ENCODE results near the gene PHACTR2. TPM values are rescaled to one million over a fixed set of nuclear protein-coding genes. Genes with fewer than 3 reads are reported as not detected.

The PHACTR2 gene
- total and polyA plus RNA-seq, 4 donors, result 11.0 to 119 (median 43.8) TPM

GRCh38 chr6:143632894-143633293 lies 44.9 kb upstream of the PHACTR2 start:
- Histone ChIP-seq H3K36me3 (ENCODE audit: control insufficient read depth in 4 of 4, insufficient read depth in 4 of 4, low read length in 4 of 4) (no peaks in the 10 kb centered on the region), H3K27me3 (ENCODE audit: control insufficient read depth in 3 of 3, insufficient read depth in 3 of 3, low read length in 2 of 3) (no peaks in the 10 kb centered on the region), H3K27ac (ENCODE audit: low read depth in 1 of 2, low read length in 1 of 2) (no peak overlapping the region), H3K4me3 (no peak overlapping the region), H3K9me3 (ENCODE audit: control insufficient read depth in 4 of 4, insufficient read depth in 3 of 4, low read length in 3 of 4) (no peaks in the 10 kb centered on the region), H3K4me1 (ENCODE audit: control insufficient read depth in 5 of 5, insufficient read depth in 5 of 5, low read length in 5 of 5) (peaks cover 0 to 3% (median 0%) of the 10 kb centered on the region in 5 donors), H3K9ac (ENCODE audit: insufficient read depth in 1 of 2, low read length in 2 of 2) (no peak overlapping the region)
- WGBS, 2 donors, result 96 to 97% methylated on average over 4 of the region's 4 CpGs
- ATAC-seq (ENCODE audit: insufficient read depth, low FRiP score) (no peak), DNase-seq (no peak)
- TF ChIP-seq, protein P1, sequence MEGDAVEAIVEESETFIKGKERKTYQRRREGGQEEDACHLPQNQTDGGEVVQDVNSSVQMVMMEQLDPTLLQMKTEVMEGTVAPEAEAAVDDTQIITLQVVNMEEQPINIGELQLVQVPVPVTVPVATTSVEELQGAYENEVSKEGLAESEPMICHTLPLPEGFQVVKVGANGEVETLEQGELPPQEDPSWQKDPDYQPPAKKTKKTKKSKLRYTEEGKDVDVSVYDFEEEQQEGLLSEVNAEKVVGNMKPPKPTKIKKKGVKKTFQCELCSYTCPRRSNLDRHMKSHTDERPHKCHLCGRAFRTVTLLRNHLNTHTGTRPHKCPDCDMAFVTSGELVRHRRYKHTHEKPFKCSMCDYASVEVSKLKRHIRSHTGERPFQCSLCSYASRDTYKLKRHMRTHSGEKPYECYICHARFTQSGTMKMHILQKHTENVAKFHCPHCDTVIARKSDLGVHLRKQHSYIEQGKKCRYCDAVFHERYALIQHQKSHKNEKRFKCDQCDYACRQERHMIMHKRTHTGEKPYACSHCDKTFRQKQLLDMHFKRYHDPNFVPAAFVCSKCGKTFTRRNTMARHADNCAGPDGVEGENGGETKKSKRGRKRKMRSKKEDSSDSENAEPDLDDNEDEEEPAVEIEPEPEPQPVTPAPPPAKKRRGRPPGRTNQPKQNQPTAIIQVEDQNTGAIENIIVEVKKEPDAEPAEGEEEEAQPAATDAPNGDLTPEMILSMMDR (IDR thresholded peaks at IDR 0.05; ENCODE audit: control extremely low read depth, extremely low read depth), result no peak

GRCh38 chr6:143634486-143634885 lies 43.3 kb upstream of the PHACTR2 start:
- Histone ChIP-seq H3K4me3 (no peak overlapping the region), H3K4me1 (ENCODE audit: control insufficient read depth in 5 of 5, insufficient read depth in 5 of 5, low read length in 5 of 5) (peaks cover 0 to 3% (median 0%) of the 10 kb centered on the region in 5 donors), H3K27me3 (ENCODE audit: control insufficient read depth in 3 of 3, insufficient read depth in 3 of 3, low read length in 2 of 3) (no peaks in the 10 kb centered on the region), H3K9ac (ENCODE audit: insufficient read depth in 1 of 2, low read length in 2 of 2) (no peak overlapping the region), H3K27ac (ENCODE audit: low read depth in 1 of 2, low read length in 1 of 2) (no peak overlapping the region), H3K9me3 (ENCODE audit: control insufficient read depth in 4 of 4, insufficient read depth in 3 of 4, low read length in 3 of 4) (no peaks in the 10 kb centered on the region), H3K36me3 (ENCODE audit: control insufficient read depth in 4 of 4, insufficient read depth in 4 of 4, low read length in 4 of 4) (no peaks in the 10 kb centered on the region)
- DNase-seq (no peak), ATAC-seq (ENCODE audit: insufficient read depth, low FRiP score) (no peak)
- TF ChIP-seq, protein P1 (IDR thresholded peaks at IDR 0.05; ENCODE audit: control extremely low read depth, extremely low read depth), result no peak
- WGBS, 2 donors, result 62 to 74% methylated on average over 2 of the region's 2 CpGs

DNA sequence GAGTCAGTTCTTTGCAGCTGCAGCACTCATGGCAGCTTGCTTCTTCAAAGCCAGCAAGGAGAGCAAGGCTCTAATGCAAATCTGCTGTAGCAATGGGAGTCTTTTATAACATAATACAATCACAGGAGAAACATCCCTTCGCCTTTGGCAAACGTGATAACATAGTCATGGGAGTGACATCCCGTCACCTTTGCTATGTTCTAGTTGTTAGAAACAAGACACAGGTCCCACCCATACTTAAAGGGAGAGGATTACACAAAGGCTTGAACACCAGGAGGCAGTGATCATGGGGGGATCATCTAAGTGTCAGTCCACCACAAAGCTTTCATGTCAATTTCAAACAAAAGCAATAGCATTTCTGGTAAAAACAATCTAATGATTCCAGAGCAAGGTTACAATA lies 40.1 kb upstream of the PHACTR2 start:
- ATAC-seq (ENCODE audit: insufficient read depth, low FRiP score) (no peak), DNase-seq (no peak)
- Histone ChIP-seq H3K4me1 (ENCODE audit: control insufficient read depth in 5 of 5, insufficient read depth in 5 of 5, low read length in 5 of 5) (peaks cover 0 to 3% (median 0%) of the 10 kb centered on the region in 5 donors), H3K9ac (ENCODE audit: insufficient read depth in 1 of 2, low read length in 2 of 2) (no peak overlapping the region), H3K27ac (ENCODE audit: low read depth in 1 of 2, low read length in 1 of 2) (no peak overlapping the region), H3K9me3 (ENCODE audit: control insufficient read depth in 4 of 4, insufficient read depth in 3 of 4, low read length in 3 of 4) (no peaks in the 10 kb centered on the region), H3K36me3 (ENCODE audit: control insufficient read depth in 4 of 4, insufficient read depth in 4 of 4, low read length in 4 of 4) (no peaks in the 10 kb centered on the region), H3K4me3 (no peak overlapping the region), H3K27me3 (ENCODE audit: control insufficient read depth in 3 of 3, insufficient read depth in 3 of 3, low read length in 2 of 3) (no peaks in the 10 kb centered on the region)
- TF ChIP-seq, protein P1 (IDR thresholded peaks at IDR 0.05; ENCODE audit: control extremely low read depth, extremely low read depth), result no peak
- 86 to 88% methylated on average over 3 of the region's 3 CpGs for WGBS, 2 donors

DNA sequence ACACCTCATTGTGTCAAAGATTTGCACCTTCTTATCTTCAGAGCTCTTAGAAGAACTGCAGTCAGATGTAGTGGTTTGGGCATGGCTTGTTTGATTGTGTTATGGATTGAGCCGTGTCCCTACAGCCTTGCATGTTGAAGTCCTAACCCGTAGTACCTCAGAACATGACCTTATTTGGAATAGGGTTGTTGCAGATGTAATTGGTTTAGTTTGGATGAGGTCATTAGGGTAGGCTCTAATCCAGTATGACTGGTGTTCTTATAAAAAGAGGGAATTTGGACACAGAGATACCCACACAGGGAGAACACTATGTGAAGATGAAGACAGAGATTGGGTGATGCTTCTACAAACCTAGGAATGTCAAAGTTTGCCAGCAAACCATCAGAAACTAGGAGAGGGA lies 35.4 kb upstream of the PHACTR2 start:
- Histone ChIP-seq H3K9ac (ENCODE audit: insufficient read depth in 1 of 2, low read length in 2 of 2) (no peak overlapping the region), H3K27me3 (ENCODE audit: control insufficient read depth in 3 of 3, insufficient read depth in 3 of 3, low read length in 2 of 3) (no peaks in the 10 kb centered on the region), H3K9me3 (ENCODE audit: control insufficient read depth in 4 of 4, insufficient read depth in 3 of 4, low read length in 3 of 4) (no peaks in the 10 kb centered on the region), H3K4me1 (ENCODE audit: control insufficient read depth in 5 of 5, insufficient read depth in 5 of 5, low read length in 5 of 5) (no peaks in the 10 kb centered on the region), H3K27ac (ENCODE audit: low read depth in 1 of 2, low read length in 1 of 2) (no peak overlapping the region), H3K4me3 (no peak overlapping the region), H3K36me3 (ENCODE audit: control insufficient read depth in 4 of 4, insufficient read depth in 4 of 4, low read length in 4 of 4) (no peaks in the 10 kb centered on the region)
- TF ChIP-seq, protein P1 (IDR thresholded peaks at IDR 0.05; ENCODE audit: control extremely low read depth, extremely low read depth), result no peak
- 68 to 95% methylated on average over 2 of the region's 2 CpGs for WGBS, 2 donors
- ATAC-seq (ENCODE audit: insufficient read depth, low FRiP score), result no peak
- no peak for DNase-seq
